Neuronal stem cell (in vitro differentiated cells): ENCODE results near the gene CAMK1G.

ENCODE experiments used
- DNase-seq: peaks from one replicate; pipeline ENCODE4 v3.0.0-alpha.2; 2013; ENCODE audit warnings: low spot score
- H2AFZ ChIP-seq: one replicate; pipeline ENCODE4 v1.6.1; 2013; ENCODE audit warnings: mild to moderate bottlenecking, low read length, inconsistent platforms
- H2AK5ac ChIP-seq: 2 replicates; pipeline ENCODE4 v1.6.1; 2013; ENCODE audit warnings: low read depth, mild to moderate bottlenecking, inconsistent platforms, low read length, moderate library complexity, mixed read lengths
- H2BK120ac ChIP-seq: 2 replicates; pipeline ENCODE4 v1.6.1; 2013; ENCODE audit warnings: low read depth, mild to moderate bottlenecking, inconsistent platforms, low read length, moderate library complexity, mixed read lengths
- H2BK12ac ChIP-seq: one replicate; pipeline ENCODE4 v1.6.1; 2013; ENCODE audit warnings: low read length, inconsistent platforms
- H2BK15ac ChIP-seq: 2 replicates; pipeline ENCODE4 v1.6.1; 2013; ENCODE audit warnings: mild to moderate bottlenecking, low read length, inconsistent platforms, mixed read lengths
- H2BK5ac ChIP-seq: one replicate; pipeline ENCODE4 v1.6.1; 2013; ENCODE audit warnings: inconsistent platforms, mild to moderate bottlenecking, low read length, moderate library complexity
- H3K14ac ChIP-seq: one replicate; pipeline ENCODE4 v1.6.1; 2013; ENCODE audit warnings: low read length, inconsistent platforms
- H3K18ac ChIP-seq: 2 replicates; pipeline ENCODE4 v1.6.1; 2013; ENCODE audit warnings: low read length, inconsistent platforms
- H3K23ac ChIP-seq: 2 replicates; pipeline ENCODE4 v1.6.1; 2013; ENCODE audit warnings: low read depth, mild to moderate bottlenecking, mixed read lengths, low read length, inconsistent platforms; ENCODE audit not compliant: poor library complexity
- H3K27ac ChIP-seq: replicated peaks from 3 replicates; pipeline ENCODE4 v1.5.1; 2013; ENCODE audit warnings: low read length, inconsistent platforms
- H3K27me3 ChIP-seq, 3 experiments: 2 replicates each; pipeline ENCODE4 v1.6.1; 2013; ENCODE audit warnings: low read length in 3 of 3, mild to moderate bottlenecking in 2 of 3, inconsistent platforms in 1 of 3, low read depth in 1 of 3, mixed read lengths in 1 of 3, moderate library complexity in 1 of 3; ENCODE audit not compliant: control insufficient read depth in 3 of 3, insufficient read depth in 3 of 3
- H3K36me3 ChIP-seq, 2 donors: replicated peaks in 1 of 2; 2 replicates each; pipeline ENCODE4 v1.6.1; 2013; ENCODE audit warnings: low read length in 2 of 2; ENCODE audit not compliant: control insufficient read depth in 2 of 2, insufficient read depth in 2 of 2
- H3K4ac ChIP-seq: 2 replicates; pipeline ENCODE4 v1.6.1; 2013; ENCODE audit warnings: inconsistent platforms, mild to moderate bottlenecking, low read length, moderate library complexity
- H3K4me1 ChIP-seq, 2 donors: 1 replicate in 1 of 2; 2 replicates in 1 of 2; pipeline ENCODE4 v1.6.1; 2013; ENCODE audit warnings: low read length in 2 of 2, low read depth in 1 of 2; ENCODE audit not compliant: control insufficient read depth in 2 of 2, insufficient read depth in 1 of 2
- H3K4me2 ChIP-seq: one replicate; pipeline ENCODE4 v1.6.1; 2013; ENCODE audit warnings: mild to moderate bottlenecking, low read length, inconsistent platforms; ENCODE audit not compliant: insufficient read depth, poor library complexity, severe bottlenecking
- H3K4me3 ChIP-seq, 2 donors: 2 replicates each; pipeline ENCODE4 v1.5.1; 2013; ENCODE audit warnings: low read length in 2 of 2, mild to moderate bottlenecking in 2 of 2, inconsistent platforms in 1 of 2, moderate library complexity in 1 of 2
- H3K79me1 ChIP-seq: one replicate; pipeline ENCODE4 v1.6.1; 2013; ENCODE audit warnings: low read depth, mild to moderate bottlenecking, inconsistent platforms, low read length, moderate library complexity
- H3K9ac ChIP-seq: one replicate; pipeline ENCODE4 v1.6.1; 2013; ENCODE audit warnings: mild to moderate bottlenecking, low read depth, low read length, inconsistent platforms; ENCODE audit not compliant: poor library complexity
- H3K9me3 ChIP-seq, 2 donors: replicated peaks in 1 of 2; 2 replicates each; pipeline versions ENCODE3 to v1.6.1; 2013; ENCODE audit warnings: low read length in 2 of 2, mild to moderate bottlenecking in 2 of 2, inconsistent platforms in 1 of 2, low read depth in 1 of 2, mixed read lengths in 1 of 2, moderate library complexity in 1 of 2; ENCODE audit not compliant: control insufficient read depth in 2 of 2, insufficient read depth in 1 of 2
- H4K8ac ChIP-seq: one replicate; pipeline ENCODE4 v1.6.1; 2013; ENCODE audit warnings: low read depth, mild to moderate bottlenecking, inconsistent platforms, low read length, moderate library complexity
- H4K91ac ChIP-seq: one replicate; pipeline ENCODE4 v1.6.1; 2013; ENCODE audit warnings: low read length, low read depth, mild to moderate bottlenecking, inconsistent platforms; ENCODE audit not compliant: poor library complexity
- WGBS, 2 donors: extraction: QIAGEN DNeasy Blood & Tissue Kit; methylation state at CpG; one replicate each; pipeline ENCODE4 v1.1.7; 2013; ENCODE audit warnings: missing lambda C conversion rate in 2 of 2, mixed read lengths in 1 of 2; ENCODE audit not compliant: insufficient read length in 2 of 2, insufficient replicate concordance in 1 of 2; ENCODE audit errors: extremely low coverage in 2 of 2; 5-methylcytosine and 5-hydroxymethylcytosine counted together

The CAMK1G gene

GRCh38 chr1:209565759-209566678 is 17.5 kb upstream of the CAMK1G start:
- Histone ChIP-seq H2BK5ac (no peak overlapping the region), H2AFZ (no peak overlapping the region), H4K8ac (no peak overlapping the region), H3K79me1 (no peaks in the 10 kb centered on the region), H3K14ac (no peak overlapping the region), H3K27ac (no peak overlapping the region), H3K4me1 (peaks cover 0 to 8% of the 10 kb centered on the region in 2 donors), H2BK15ac (no peak overlapping the region), H3K4me3 (no peak overlapping the region), H3K36me3 (no peaks in the 10 kb centered on the region), H3K9ac (no peak overlapping the region), H3K4ac (no peak overlapping the region), H3K4me2 (no peak overlapping the region), H3K27me3 (no peaks in the 10 kb centered on the region), H4K91ac (no peak overlapping the region), H3K9me3 (no peaks in the 10 kb centered on the region), H2BK12ac (no peak overlapping the region), H2AK5ac (peak overlapping the region; percentile 22), H2BK120ac (no peak overlapping the region), H3K23ac (no peak overlapping the region), H3K18ac (peak overlapping the region; percentile 68)
- no CpG with 5 or more reads among the region's 15 CpGs for whole genome bisulfite sequencing, 2 donors
- DNase-seq: peak; percentile 86

GRCh38 chr1:209567698-209568175 is 15.8 kb upstream of the CAMK1G start:
- Histone ChIP-seq H3K4me2 (no peak overlapping the region), H3K79me1 (no peaks in the 10 kb centered on the region), H2BK120ac (no peak overlapping the region), H3K9ac (no peak overlapping the region), H3K36me3 (no peaks in the 10 kb centered on the region), H2BK12ac (no peak overlapping the region), H3K4ac (no peak overlapping the region), H3K14ac (no peak overlapping the region), H2BK15ac (no peak overlapping the region), H3K27me3 (no peaks in the 10 kb centered on the region), H4K8ac (no peak overlapping the region), H2BK5ac (no peak overlapping the region), H3K4me3 (no peak overlapping the region), H3K4me1 (peaks cover 0 to 2% of the 10 kb centered on the region in 2 donors), H2AK5ac (no peak overlapping the region), H3K18ac (no peak overlapping the region), H4K91ac (no peak overlapping the region), H3K27ac (no peak overlapping the region), H3K9me3 (no peaks in the 10 kb centered on the region), H2AFZ (no peak overlapping the region), H3K23ac (no peak overlapping the region)
- no CpG with 5 or more reads among the region's 1 CpG for WGBS, 2 donors
- DNase-seq: no peak

GRCh38 chr1:209569455-209570207 is 13.9 kb upstream of the CAMK1G start:
- Histone ChIP-seq H4K91ac (no peak overlapping the region), H3K27me3 (no peaks in the 10 kb centered on the region), H3K27ac (no peak overlapping the region), H3K4me2 (no peak overlapping the region), H2AFZ (no peak overlapping the region), H3K14ac (no peak overlapping the region), H3K79me1 (no peaks in the 10 kb centered on the region), H4K8ac (no peak overlapping the region), H3K23ac (no peak overlapping the region), H3K18ac (no peak overlapping the region), H3K4me3 (no peak overlapping the region), H2AK5ac (no peak overlapping the region), H2BK15ac (no peak overlapping the region), H2BK12ac (no peak overlapping the region), H3K36me3 (no peaks in the 10 kb centered on the region), H3K4ac (no peak overlapping the region), H2BK120ac (no peak overlapping the region), H3K9ac (no peak overlapping the region), H3K4me1 (peaks cover 0 to 2% of the 10 kb centered on the region in 2 donors), H3K9me3 (no peaks in the 10 kb centered on the region), H2BK5ac (no peak overlapping the region)
- peak; percentile 77 for DNase-seq
- no CpG with 5 or more reads among the region's 9 CpGs for WGBS, 2 donors

- H4K8ac ChIP-seq: no peak overlapping the region
- no peak for DNase-seq
- WGBS, 2 donors: no CpG with 5 or more reads among the region's 3 CpGs
These were observed 12.8 kb upstream of the CAMK1G start for GRCh38 chr1:209570743-209571142.

More at GRCh38 chr1:209570743-209571142, 12.8 kb upstream of the CAMK1G start:
- Histone ChIP-seq H3K9ac (no peak overlapping the region), H3K4me2 (no peak overlapping the region), H3K27ac (no peak overlapping the region), H2BK15ac (no peak overlapping the region), H2AFZ (no peak overlapping the region), H3K36me3 (no peaks in the 10 kb centered on the region), H4K91ac (no peak overlapping the region), H3K23ac (no peak overlapping the region), H3K14ac (no peak overlapping the region), H3K79me1 (no peaks in the 10 kb centered on the region), H3K4ac (no peak overlapping the region), H3K4me1 (peaks cover 0 to 5% of the 10 kb centered on the region in 2 donors), H2BK5ac (no peak overlapping the region), H3K9me3 (no peaks in the 10 kb centered on the region), H2AK5ac (no peak overlapping the region), H3K4me3 (no peak overlapping the region), H3K27me3 (no peaks in the 10 kb centered on the region), H3K18ac (no peak overlapping the region), H2BK120ac (no peak overlapping the region), H2BK12ac (no peak overlapping the region)
